ENCODE measurements around the gene FBXO30. TPM values are rescaled to one million over a fixed set of nuclear protein-coding genes. Genes with fewer than 3 reads are reported as not detected.
A peak's percentile ranks its signal among the peaks of the same experiment; 100 is the strongest.

FBXO30 gene
- total and polyA plus RNA-seq, 9 of the 15 experiments (the other 6 are each of a cell fraction or from before 2014, with no cell fraction given): 3.6 to 12.8 (median 7.1) TPM

DNA sequence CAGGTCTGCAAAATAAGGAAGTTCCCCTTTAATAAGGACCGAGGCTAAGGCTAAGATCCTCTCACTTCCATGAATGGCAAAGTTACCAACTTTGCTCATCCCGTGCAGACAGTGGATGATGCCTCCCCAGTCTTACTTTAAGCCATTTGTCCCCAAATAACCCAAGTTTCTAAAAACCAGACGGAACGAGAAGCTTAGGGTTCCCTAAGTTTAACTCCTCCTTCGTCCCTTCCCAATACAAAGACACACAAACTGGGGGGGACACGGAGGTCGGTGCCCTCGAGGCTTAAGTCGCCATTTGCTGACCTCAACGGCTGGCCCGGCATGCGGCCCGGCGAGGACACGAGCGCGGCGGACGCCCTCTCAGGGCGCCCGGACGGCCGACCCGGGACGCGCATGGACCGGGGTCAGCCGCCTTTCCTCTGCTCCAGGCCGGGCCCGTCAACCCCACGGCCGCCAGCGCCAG, 527 bp downstream of the FBXO30 start (continued):
- TF ChIP-seq NFATC3 (IDR thresholded peaks at IDR 0.05): no peak
- peak in 1 of 2 experiments; percentile 31; a peak in 1 of 4 replicates for TF ChIP-seq HDAC1 (IDR thresholded peaks at IDR 0.05)
- TF ChIP-seq, protein P1, sequence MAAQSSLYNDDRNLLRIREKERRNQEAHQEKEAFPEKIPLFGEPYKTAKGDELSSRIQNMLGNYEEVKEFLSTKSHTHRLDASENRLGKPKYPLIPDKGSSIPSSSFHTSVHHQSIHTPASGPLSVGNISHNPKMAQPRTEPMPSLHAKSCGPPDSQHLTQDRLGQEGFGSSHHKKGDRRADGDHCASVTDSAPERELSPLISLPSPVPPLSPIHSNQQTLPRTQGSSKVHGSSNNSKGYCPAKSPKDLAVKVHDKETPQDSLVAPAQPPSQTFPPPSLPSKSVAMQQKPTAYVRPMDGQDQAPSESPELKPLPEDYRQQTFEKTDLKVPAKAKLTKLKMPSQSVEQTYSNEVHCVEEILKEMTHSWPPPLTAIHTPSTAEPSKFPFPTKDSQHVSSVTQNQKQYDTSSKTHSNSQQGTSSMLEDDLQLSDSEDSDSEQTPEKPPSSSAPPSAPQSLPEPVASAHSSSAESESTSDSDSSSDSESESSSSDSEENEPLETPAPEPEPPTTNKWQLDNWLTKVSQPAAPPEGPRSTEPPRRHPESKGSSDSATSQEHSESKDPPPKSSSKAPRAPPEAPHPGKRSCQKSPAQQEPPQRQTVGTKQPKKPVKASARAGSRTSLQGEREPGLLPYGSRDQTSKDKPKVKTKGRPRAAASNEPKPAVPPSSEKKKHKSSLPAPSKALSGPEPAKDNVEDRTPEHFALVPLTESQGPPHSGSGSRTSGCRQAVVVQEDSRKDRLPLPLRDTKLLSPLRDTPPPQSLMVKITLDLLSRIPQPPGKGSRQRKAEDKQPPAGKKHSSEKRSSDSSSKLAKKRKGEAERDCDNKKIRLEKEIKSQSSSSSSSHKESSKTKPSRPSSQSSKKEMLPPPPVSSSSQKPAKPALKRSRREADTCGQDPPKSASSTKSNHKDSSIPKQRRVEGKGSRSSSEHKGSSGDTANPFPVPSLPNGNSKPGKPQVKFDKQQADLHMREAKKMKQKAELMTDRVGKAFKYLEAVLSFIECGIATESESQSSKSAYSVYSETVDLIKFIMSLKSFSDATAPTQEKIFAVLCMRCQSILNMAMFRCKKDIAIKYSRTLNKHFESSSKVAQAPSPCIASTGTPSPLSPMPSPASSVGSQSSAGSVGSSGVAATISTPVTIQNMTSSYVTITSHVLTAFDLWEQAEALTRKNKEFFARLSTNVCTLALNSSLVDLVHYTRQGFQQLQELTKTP (IDR thresholded peaks at IDR 0.05; ENCODE audit: low read depth in 1 of 2, partially characterized antibody in 2 of 2): peak; percentile 25 to 33
- TF ChIP-seq ZBTB8A (IDR thresholded peaks at IDR 0.05; ENCODE audit: partially characterized antibody): no peak
- TF ChIP-seq ZNF121 (CRISPR knock-in tag; conservative IDR thresholded peaks at IDR 0.05): no peak
- 0 out of 2 replicates have a peak, but pooled peaks have one; percentile 4 for TF ChIP-seq ZNF316 (IDR thresholded peaks at IDR 0.05)
- TF ChIP-seq, protein P2, sequence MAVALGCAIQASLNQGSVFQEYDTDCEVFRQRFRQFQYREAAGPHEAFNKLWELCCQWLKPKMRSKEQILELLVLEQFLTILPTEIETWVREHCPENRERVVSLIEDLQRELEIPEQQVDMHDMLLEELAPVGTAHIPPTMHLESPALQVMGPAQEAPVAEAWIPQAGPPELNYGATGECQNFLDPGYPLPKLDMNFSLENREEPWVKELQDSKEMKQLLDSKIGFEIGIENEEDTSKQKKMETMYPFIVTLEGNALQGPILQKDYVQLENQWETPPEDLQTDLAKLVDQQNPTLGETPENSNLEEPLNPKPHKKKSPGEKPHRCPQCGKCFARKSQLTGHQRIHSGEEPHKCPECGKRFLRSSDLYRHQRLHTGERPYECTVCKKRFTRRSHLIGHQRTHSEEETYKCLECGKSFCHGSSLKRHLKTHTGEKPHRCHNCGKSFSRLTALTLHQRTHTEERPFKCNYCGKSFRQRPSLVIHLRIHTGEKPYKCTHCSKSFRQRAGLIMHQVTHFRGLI (CRISPR knock-in tag; IDR thresholded peaks at IDR 0.05): no peak
- TF ChIP-seq IRF2 (CRISPR knock-in tag; IDR thresholded peaks at IDR 0.05): no peak
- no peak for TF ChIP-seq ZNF79 (CRISPR knock-in tag; IDR thresholded peaks at IDR 0.05; ENCODE audit: low read depth)
- no peak for TF ChIP-seq HNRNPUL1 (IDR thresholded peaks at IDR 0.05; ENCODE audit: low read length)
- no peak for TF ChIP-seq HSF4 (CRISPR knock-in tag; IDR thresholded peaks at IDR 0.05; ENCODE audit: borderline replicate concordance)
- TF ChIP-seq, protein P3, sequence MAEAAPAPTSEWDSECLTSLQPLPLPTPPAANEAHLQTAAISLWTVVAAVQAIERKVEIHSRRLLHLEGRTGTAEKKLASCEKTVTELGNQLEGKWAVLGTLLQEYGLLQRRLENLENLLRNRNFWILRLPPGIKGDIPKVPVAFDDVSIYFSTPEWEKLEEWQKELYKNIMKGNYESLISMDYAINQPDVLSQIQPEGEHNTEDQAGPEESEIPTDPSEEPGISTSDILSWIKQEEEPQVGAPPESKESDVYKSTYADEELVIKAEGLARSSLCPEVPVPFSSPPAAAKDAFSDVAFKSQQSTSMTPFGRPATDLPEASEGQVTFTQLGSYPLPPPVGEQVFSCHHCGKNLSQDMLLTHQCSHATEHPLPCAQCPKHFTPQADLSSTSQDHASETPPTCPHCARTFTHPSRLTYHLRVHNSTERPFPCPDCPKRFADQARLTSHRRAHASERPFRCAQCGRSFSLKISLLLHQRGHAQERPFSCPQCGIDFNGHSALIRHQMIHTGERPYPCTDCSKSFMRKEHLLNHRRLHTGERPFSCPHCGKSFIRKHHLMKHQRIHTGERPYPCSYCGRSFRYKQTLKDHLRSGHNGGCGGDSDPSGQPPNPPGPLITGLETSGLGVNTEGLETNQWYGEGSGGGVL (CRISPR knock-in tag; IDR thresholded peaks at IDR 0.05): no peak
- TF ChIP-seq, protein P4, sequence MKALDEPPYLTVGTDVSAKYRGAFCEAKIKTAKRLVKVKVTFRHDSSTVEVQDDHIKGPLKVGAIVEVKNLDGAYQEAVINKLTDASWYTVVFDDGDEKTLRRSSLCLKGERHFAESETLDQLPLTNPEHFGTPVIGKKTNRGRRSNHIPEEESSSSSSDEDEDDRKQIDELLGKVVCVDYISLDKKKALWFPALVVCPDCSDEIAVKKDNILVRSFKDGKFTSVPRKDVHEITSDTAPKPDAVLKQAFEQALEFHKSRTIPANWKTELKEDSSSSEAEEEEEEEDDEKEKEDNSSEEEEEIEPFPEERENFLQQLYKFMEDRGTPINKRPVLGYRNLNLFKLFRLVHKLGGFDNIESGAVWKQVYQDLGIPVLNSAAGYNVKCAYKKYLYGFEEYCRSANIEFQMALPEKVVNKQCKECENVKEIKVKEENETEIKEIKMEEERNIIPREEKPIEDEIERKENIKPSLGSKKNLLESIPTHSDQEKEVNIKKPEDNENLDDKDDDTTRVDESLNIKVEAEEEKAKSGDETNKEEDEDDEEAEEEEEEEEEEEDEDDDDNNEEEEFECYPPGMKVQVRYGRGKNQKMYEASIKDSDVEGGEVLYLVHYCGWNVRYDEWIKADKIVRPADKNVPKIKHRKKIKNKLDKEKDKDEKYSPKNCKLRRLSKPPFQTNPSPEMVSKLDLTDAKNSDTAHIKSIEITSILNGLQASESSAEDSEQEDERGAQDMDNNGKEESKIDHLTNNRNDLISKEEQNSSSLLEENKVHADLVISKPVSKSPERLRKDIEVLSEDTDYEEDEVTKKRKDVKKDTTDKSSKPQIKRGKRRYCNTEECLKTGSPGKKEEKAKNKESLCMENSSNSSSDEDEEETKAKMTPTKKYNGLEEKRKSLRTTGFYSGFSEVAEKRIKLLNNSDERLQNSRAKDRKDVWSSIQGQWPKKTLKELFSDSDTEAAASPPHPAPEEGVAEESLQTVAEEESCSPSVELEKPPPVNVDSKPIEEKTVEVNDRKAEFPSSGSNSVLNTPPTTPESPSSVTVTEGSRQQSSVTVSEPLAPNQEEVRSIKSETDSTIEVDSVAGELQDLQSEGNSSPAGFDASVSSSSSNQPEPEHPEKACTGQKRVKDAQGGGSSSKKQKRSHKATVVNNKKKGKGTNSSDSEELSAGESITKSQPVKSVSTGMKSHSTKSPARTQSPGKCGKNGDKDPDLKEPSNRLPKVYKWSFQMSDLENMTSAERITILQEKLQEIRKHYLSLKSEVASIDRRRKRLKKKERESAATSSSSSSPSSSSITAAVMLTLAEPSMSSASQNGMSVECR (CRISPR knock-in tag; IDR thresholded peaks at IDR 0.05): no peak
- TF ChIP-seq, protein P5, sequence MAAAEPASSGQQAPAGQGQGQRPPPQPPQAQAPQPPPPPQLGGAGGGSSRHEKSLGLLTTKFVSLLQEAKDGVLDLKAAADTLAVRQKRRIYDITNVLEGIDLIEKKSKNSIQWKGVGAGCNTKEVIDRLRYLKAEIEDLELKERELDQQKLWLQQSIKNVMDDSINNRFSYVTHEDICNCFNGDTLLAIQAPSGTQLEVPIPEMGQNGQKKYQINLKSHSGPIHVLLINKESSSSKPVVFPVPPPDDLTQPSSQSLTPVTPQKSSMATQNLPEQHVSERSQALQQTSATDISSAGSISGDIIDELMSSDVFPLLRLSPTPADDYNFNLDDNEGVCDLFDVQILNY (CRISPR knock-in tag; IDR thresholded peaks at IDR 0.05): peak; percentile 81; the same call in 1 of the 2 replicates

Measured in K562 (cell line).